PFSK-1 (cell line): ENCODE data around the gene BRIP1.

ENCODE experiments used
- POLR2AphosphoS5 ChIP-seq: IDR thresholded peaks from 2 replicates; pipeline ENCODE4 v1.6.1; 2012; ENCODE audit warnings: low read depth, mild to moderate bottlenecking, control low read depth, low read length, moderate library complexity
- TF ChIP-seq, protein P1 (sequence below), 2 experiments: IDR thresholded peaks; 2 replicates each; pipeline versions ENCODE4 v1.6.1 to v1.8.0; 2011 to 2012; ENCODE audit warnings: low read depth in 2 of 2, low read length in 2 of 2, control low read depth in 1 of 2, inconsistent platforms in 1 of 2, mild to moderate bottlenecking in 1 of 2, moderate library complexity in 1 of 2; ENCODE audit not compliant: insufficient read depth in 1 of 2

DNA sequence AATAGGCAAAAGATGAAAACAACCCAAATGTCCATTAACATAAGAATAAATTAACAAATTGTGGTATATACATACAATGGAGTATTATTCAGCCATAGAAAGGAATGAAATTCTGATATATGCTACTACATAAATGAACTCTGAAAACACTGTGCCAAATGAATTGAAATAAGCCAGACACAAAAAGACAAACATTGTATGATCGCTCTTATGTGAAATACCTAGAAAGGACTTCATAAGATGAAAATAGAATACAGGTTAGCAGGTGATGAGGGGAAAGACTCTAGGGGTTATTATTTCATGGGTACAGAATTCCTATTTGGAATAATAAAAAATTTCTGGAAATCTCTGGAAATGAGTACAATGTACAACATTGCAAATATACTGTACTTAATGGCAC is 80.2 kb downstream of the BRIP1 start:
- TF ChIP-seq, protein P1, sequence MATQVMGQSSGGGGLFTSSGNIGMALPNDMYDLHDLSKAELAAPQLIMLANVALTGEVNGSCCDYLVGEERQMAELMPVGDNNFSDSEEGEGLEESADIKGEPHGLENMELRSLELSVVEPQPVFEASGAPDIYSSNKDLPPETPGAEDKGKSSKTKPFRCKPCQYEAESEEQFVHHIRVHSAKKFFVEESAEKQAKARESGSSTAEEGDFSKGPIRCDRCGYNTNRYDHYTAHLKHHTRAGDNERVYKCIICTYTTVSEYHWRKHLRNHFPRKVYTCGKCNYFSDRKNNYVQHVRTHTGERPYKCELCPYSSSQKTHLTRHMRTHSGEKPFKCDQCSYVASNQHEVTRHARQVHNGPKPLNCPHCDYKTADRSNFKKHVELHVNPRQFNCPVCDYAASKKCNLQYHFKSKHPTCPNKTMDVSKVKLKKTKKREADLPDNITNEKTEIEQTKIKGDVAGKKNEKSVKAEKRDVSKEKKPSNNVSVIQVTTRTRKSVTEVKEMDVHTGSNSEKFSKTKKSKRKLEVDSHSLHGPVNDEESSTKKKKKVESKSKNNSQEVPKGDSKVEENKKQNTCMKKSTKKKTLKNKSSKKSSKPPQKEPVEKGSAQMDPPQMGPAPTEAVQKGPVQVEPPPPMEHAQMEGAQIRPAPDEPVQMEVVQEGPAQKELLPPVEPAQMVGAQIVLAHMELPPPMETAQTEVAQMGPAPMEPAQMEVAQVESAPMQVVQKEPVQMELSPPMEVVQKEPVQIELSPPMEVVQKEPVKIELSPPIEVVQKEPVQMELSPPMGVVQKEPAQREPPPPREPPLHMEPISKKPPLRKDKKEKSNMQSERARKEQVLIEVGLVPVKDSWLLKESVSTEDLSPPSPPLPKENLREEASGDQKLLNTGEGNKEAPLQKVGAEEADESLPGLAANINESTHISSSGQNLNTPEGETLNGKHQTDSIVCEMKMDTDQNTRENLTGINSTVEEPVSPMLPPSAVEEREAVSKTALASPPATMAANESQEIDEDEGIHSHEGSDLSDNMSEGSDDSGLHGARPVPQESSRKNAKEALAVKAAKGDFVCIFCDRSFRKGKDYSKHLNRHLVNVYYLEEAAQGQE (IDR thresholded peaks at IDR 0.05; ENCODE audit: insufficient read depth in 1 of 2, low read depth in 2 of 2, low read length in 2 of 2), result no peak
- TF ChIP-seq POLR2AphosphoS5, result no peak
